HUES6 (cell line): ENCODE measurements around the gene HOXC11.

Source experiments
- H3K27ac ChIP-seq: 2 replicates; pipeline ENCODE4 v1.7.0; 2013; ENCODE audit warnings: low read depth, mild to moderate bottlenecking, low read length, inconsistent platforms
- H3K27me3 ChIP-seq: 2 replicates; pipeline ENCODE4 v1.6.1; 2013; ENCODE audit warnings: low read length; ENCODE audit not compliant: control insufficient read depth, insufficient read depth
- H3K36me3 ChIP-seq: 2 replicates; pipeline ENCODE4 v1.6.1; 2013; ENCODE audit warnings: low read length; ENCODE audit not compliant: control insufficient read depth, insufficient read depth
- H3K4me1 ChIP-seq: 2 replicates; pipeline ENCODE4 v1.6.1; 2013; ENCODE audit warnings: low read length; ENCODE audit not compliant: control insufficient read depth, insufficient read depth
- H3K4me3 ChIP-seq: 2 replicates; pipeline ENCODE4 v1.5.1; 2013; ENCODE audit warnings: low read depth, low read length
- H3K9ac ChIP-seq: one replicate; pipeline ENCODE4 v1.6.1; 2013; ENCODE audit warnings: mild to moderate bottlenecking, low read length
- H3K9me3 ChIP-seq: 2 replicates; pipeline ENCODE4 v1.6.1; 2013; ENCODE audit warnings: low read depth, low read length; ENCODE audit not compliant: control insufficient read depth, insufficient read depth

The HOXC11 gene

DNA sequence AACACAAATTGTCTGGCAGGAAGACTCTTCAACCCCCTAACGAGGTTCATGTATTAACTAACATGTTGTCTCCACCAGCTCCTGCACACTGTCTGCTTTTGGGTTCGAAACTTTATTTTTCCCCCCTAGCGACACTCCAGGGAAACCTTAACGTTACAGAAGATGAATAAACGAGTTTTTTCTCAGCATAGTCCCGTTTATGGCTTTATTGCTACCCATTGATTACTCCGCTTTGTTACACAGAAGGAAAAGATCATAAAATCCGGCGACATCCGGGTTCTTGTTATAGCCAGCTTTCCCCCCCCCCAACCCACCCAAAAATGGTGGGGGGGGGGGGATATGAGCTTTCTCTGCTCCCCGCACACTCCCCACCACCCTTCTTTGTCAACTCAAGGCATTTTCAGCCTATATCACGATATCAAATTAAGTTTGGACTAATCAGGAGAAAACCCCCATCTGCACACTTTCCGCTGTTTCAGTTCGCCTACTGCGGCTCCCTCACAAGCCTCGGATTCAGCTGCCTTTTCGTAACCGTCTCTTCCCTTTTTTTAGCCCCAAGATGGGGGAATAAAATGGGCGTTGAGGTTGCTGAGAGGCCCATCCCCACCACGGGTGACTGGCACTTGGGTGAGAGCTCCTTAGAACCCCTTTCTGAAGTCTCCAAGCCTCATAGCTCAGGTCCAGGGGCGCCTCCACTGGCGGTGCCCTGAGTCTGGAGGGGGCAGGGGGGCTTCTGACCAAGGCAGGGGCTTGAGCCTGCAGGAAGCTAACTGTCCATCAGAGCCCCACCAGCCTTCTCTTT is 53.9 kb downstream of the HOXC11 start:
- Histone ChIP-seq H3K4me3 (peak overlapping the region; percentile 8; the same call in 1 of the 2 replicates), H3K4me1 (peaks cover 27% of the 10 kb centered on the region), H3K27me3 (peaks cover 100% of the 10 kb centered on the region), H3K36me3 (no peaks in the 10 kb centered on the region), H3K9ac (peak overlapping the region; percentile 78), H3K9me3 (no peaks in the 10 kb centered on the region), H3K27ac (no peak overlapping the region)
